OCI-LY1 (cell line): ENCODE data around the gene NR1H2.

Experiments
- CTCF ChIP-seq: fragments of 200-600 bp; sonication (generic), shearing (Covaris generic); IDR thresholded peaks from 2 replicates; pipeline ENCODE4 v1.5.1; 2017; ENCODE audit warnings: mild to moderate bottlenecking, antibody characterized with exemption, low read length, moderate library complexity, mixed read lengths
- EZH2 ChIP-seq: fragments of 200-600 bp; sonication (generic), shearing (Covaris generic); IDR thresholded peaks from 2 replicates; pipeline ENCODE4 v1.8.0; 2017; ENCODE audit warnings: borderline replicate concordance, mixed run types, mild to moderate bottlenecking, antibody characterized with exemption, low read length, moderate library complexity, mixed read lengths

DNA sequence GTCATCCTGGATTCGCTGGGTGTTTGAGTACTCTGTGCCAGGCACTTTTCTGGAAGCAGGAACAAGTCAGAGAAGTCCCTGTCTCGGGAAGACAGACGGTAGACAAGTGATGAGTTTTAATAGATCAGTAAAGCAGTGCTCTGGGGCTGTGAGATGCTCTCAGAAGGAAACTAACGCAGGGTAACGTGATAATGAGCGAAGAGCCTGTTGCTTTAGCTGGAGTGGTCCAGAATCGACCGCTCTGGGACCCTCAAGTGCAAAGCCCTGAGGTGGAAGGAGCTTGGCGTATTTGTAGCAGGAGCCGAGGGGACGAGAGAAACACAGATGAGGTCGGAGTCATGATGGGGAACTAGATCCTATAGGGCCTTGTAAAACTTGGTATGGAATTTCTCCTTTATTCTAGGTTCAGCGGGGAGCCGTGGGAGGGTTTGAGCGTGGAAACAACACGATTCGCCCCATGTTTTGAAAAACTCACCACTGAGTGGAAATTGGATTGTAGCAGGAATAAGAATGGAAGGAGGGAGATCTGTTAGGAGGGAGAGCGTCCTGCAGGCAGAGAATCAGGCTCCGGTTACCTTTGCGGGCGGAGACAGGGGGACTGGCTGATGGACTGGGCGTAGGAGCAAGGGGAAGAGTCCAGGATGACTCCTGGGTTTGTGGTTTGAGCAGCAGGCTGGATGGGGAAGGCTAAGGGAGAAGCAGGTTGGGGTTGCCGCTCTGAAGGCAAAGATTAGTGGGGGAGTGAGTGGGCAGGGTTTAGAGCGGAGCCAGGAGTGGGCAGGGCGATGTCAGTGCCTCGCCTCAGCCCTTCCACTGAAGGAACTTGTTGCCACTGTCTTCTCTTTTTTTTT lies 8.7 kb downstream of the NR1H2 start:
- TF ChIP-seq CTCF (no peak), EZH2 (no peak)
